HepG2 (cell line): ENCODE data around the gene WDR89. TPM values are rescaled to one million over a fixed set of nuclear protein-coding genes. Genes with fewer than 3 reads are reported as not detected.

Experiments used
- ATAC-seq: fragments of 200-7000 bp; cut with Tn5 transposase; 3 replicates; pipeline ENCODE4 v1.9.1; 2020; ENCODE audit warnings: mild to moderate bottlenecking, moderate library complexity
- BruUV-seq: library from RNA; stranded (reverse); fragments of 400-500 nt; replicated peaks from 2 replicates; lab custom pipeline; 2021; lab: Mats Ljungman, UMichigan
- CTCF ChIA-PET: fragments of 300-600 bp; formaldehyde crosslinking; extraction: SDS; loops from one replicate; lab custom pipeline; 2021; ENCODE audit warnings: low total read pairs, inconsistent platforms, low intra/inter-chr PET ratio; lab: Yijun Ruan, JAX
- POLR2A ChIA-PET: fragments of 350-600 bp; sonication (Branson Sonifier 250); formaldehyde crosslinking; loops from one replicate; lab custom pipeline; 2020; ENCODE audit warnings: antibody characterized with exemption, inconsistent platforms; lab: Yijun Ruan, JAX
- DNase-seq: peaks from one replicate; pipeline ENCODE4 v3.0.0-alpha.2; 2015; ENCODE audit warnings: low spot score
- FAIRE-seq: peaks from 3 replicates; lab custom pipeline; 2011; peaks lifted over from hg19 to GRCh38; lab: Jason Lieb, UNC
- H2AFZ ChIP-seq: one replicate; pipeline ENCODE4 v1.6.1; 2011; ENCODE audit warnings: low read length, inconsistent platforms
- H3K27ac ChIP-seq: fragments of 300-600 bp; 3 replicates; pipeline ENCODE4 v1.8.0; 2011; ENCODE audit warnings: mixed run types, mild to moderate bottlenecking, mixed read lengths, low read length, inconsistent platforms; ENCODE audit not compliant: insufficient read depth; ENCODE audit errors: extremely low read length
- H3K27me3 ChIP-seq, 2 experiments: fragments of 200-600 bp in 1 of 2; 2 replicates in 1 of 2; 3 replicates in 1 of 2; pipeline versions ENCODE4 v1.6.0 to v1.8.0; 2011; ENCODE audit warnings: low read length in 2 of 2, mild to moderate bottlenecking in 2 of 2, moderate library complexity in 2 of 2, inconsistent platforms in 1 of 2; ENCODE audit not compliant: insufficient read depth in 2 of 2, control insufficient read depth in 1 of 2
- H3K36me3 ChIP-seq, 2 experiments: fragments of 200-600 bp in 1 of 2; replicated peaks in 1 of 2; 2 replicates in 1 of 2; 3 replicates in 1 of 2; pipeline versions ENCODE4 v1.5.1 to v1.8.0; 2011; ENCODE audit warnings: low read length in 2 of 2, inconsistent platforms in 1 of 2; ENCODE audit not compliant: insufficient read depth in 2 of 2, control insufficient read depth in 1 of 2
- H3K4me1 ChIP-seq: 2 replicates; pipeline ENCODE4 v1.5.1; 2012; ENCODE audit warnings: low read length, inconsistent platforms; ENCODE audit not compliant: insufficient read depth
- H3K4me2 ChIP-seq: 2 replicates; pipeline ENCODE4 v1.6.0; 2011; ENCODE audit warnings: low read depth, low read length, inconsistent platforms
- H3K4me3 ChIP-seq, 3 experiments: fragments of 200-600 bp in 1 of 3; sonication (generic), shearing (Covaris generic) in 1 of 3; replicated peaks in 1 of 3; 2 replicates each; pipeline ENCODE4 v1.5.1; 2011 to 2016; ENCODE audit warnings: low read length in 3 of 3, inconsistent platforms in 2 of 3, low read depth in 2 of 3, mild to moderate bottlenecking in 2 of 3, control low read depth in 1 of 3, mixed read lengths in 1 of 3; ENCODE audit not compliant: insufficient read depth in 1 of 3
- H3K79me2 ChIP-seq: one replicate; pipeline ENCODE4 v1.6.1; 2011; ENCODE audit warnings: low read length, inconsistent platforms; ENCODE audit not compliant: insufficient read depth
- H3K9ac ChIP-seq: 2 replicates; pipeline ENCODE4 v1.6.0; 2011; ENCODE audit warnings: mild to moderate bottlenecking, low read depth, low read length, inconsistent platforms; ENCODE audit not compliant: insufficient read depth
- H3K9me3 ChIP-seq: 2 replicates; pipeline ENCODE4 v1.5.1; 2012; ENCODE audit warnings: mild to moderate bottlenecking, low read length
- H4K20me1 ChIP-seq: 2 replicates; pipeline ENCODE4 v1.6.0; 2011; ENCODE audit warnings: inconsistent platforms, mild to moderate bottlenecking, low read length, moderate library complexity; ENCODE audit not compliant: insufficient read depth
- ATM ChIP-seq: fragments of 450-650 bp; IDR thresholded peaks from 2 replicates; pipeline ENCODE4 v1.7.1; 2017; ENCODE audit warnings: mild to moderate bottlenecking, borderline replicate concordance
- CEBPG ChIP-seq: IDR thresholded peaks from 2 replicates; pipeline ENCODE4 v1.6.1; 2016
- CENPBD1 ChIP-seq: sonication (generic); formaldehyde crosslinking; IDR thresholded peaks from 2 replicates; pipeline ENCODE4 v1.8.0; 2022; ENCODE audit warnings: missing genetic modification reagents, low read depth, mild to moderate bottlenecking, borderline replicate concordance
- HOXA7 ChIP-seq: sonication (generic); formaldehyde crosslinking; IDR thresholded peaks from 2 replicates; pipeline ENCODE4 v1.8.1; 2022; ENCODE audit warnings: mild to moderate bottlenecking, missing genetic modification reagents, moderate library complexity
- KDM1A ChIP-seq: IDR thresholded peaks from 2 replicates; pipeline ENCODE4 v1.6.1; 2016; ENCODE audit warnings: missing compliant biosample characterization
- ZBTB20 ChIP-seq: sonication (generic); formaldehyde crosslinking; IDR thresholded peaks from 2 replicates; pipeline ENCODE4 v1.8.1; 2023; ENCODE audit warnings: missing genetic modification reagents, low read depth, mild to moderate bottlenecking, borderline replicate concordance
- ZNF251 ChIP-seq: sonication (generic); formaldehyde crosslinking; IDR thresholded peaks from 2 replicates; pipeline ENCODE4 v1.9.0; 2021; ENCODE audit warnings: mild to moderate bottlenecking, missing genetic modification reagents
- ZNF780A ChIP-seq: sonication (generic); formaldehyde crosslinking; IDR thresholded peaks from 2 replicates; pipeline ENCODE4 v1.8.0; 2022; ENCODE audit warnings: mild to moderate bottlenecking, missing genetic modification reagents, moderate library complexity
- ZNF839 ChIP-seq: sonication (generic); formaldehyde crosslinking; IDR thresholded peaks from 2 replicates; pipeline ENCODE4 v1.4.0; 2020; ENCODE audit warnings: missing genetic modification reagents, mild to moderate bottlenecking, borderline replicate concordance
- WGBS: methylation state at CpG from one replicate; pipeline ENCODE4 v1.1.6; 2017; ENCODE audit warnings: low lambda C conversion rate; 5-methylcytosine and 5-hydroxymethylcytosine counted together
- in situ Hi-C: cut with HindIII; loops from 2 replicates; pipeline ENCODE4 v1.10.0; 2017; ENCODE audit warnings: low pct_unique_long_range_greater_than_20kb; ENCODE audit not compliant: extremely low pct_ligation_motif_present
- intact Hi-C: fragments of 100-400 bp; cut with micrococcal nuclease; formaldehyde crosslinking; loops from one replicate; pipeline ENCODE4 v1.10.0; 2022; ENCODE audit not compliant: unreplicated experiment
- polyA plus RNA-seq, 8 experiments: library from polyadenylated mRNA; depleted of rRNA in 3 of 8; stranded (reverse) in 7 of 8; unstranded in 1 of 8; fragments of >200 nt; fragmentation: Illumina TruSeq in 4 of 8; extraction: Trizol in 4 of 8; gene quantifications; 2 replicates each; pipeline versions ENCODE4 v1.2.1 to v1.2.3, GENCODE V29; 2011 to 2016; ENCODE audit warnings: low read depth in 4 of 8, missing spikeins in 1 of 8, mixed read lengths in 1 of 8; ENCODE audit not compliant: insufficient read depth in 1 of 8
- total RNA-seq, 5 experiments: library from RNA; depleted of rRNA; stranded (reverse); fragments of >200 nt; fragmentation: Illumina TruSeq; extraction: Trizol; gene quantifications; 2 replicates each; pipeline ENCODE4 v1.2.3, GENCODE V29; 2016; ENCODE audit warnings: low read depth in 1 of 5
- TF ChIP-seq, protein P1 (sequence below): sonication (generic); formaldehyde crosslinking; IDR thresholded peaks from 2 replicates; pipeline ENCODE4 v1.4.0; 2020; ENCODE audit warnings: missing genetic modification reagents, borderline replicate concordance

Gene WDR89
- total and polyA plus RNA-seq, 2 of the 13 experiments (the other 11 are each of a cell fraction or from before 2014, with no cell fraction given): 5.2 to 20.1 TPM

DNA sequence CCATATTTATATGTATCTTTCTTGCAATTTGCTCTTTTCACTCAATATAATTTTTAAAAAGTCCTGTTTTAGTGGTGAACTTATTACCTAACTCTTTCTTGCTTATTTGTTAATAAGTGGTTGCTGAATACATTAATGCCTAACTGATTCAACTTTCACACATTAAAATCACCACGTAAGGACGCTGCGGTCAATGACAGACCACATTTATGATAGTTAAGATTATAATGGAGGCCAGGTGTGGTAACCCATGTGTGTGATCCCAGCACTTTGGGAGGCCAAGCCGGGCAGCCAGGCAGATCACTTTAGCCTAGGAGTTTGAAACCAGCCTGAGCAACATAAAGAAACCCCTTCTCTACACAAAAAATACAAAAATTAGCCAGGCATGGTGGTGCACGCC is 37.0 kb downstream of the WDR89 start (continued):
- TF ChIP-seq HOXA7 (CRISPR knock-in tag): no peak
- TF ChIP-seq CEBPG: no peak
- no peak for TF ChIP-seq CENPBD1

DNA sequence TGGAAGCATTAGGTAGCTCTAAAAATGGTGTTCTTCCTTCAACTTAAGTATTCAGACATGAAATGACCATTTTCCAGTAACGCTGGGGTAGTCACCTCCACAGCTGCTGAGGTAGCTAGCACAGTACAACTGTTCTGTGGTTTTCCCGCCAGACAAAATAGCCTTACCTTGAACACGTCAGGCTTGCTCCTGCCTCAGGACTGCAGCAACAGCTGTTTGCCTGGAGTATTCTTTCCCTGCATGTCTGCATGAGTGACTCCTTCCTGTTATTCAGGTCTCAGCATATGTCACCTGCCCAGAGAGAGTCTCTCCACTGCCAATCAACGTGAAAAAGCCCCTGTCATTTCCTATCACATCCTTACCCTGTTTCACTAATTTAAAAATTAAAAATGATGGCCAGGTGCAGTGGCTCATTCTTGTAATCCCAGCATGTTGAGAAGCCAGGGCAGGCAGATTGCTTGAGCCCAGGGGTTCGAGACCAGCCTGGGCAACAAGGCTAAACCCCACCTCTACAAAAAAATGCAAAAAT is 37.9 kb downstream of the WDR89 start:
- no peak for DNase-seq
- H3K79me2 ChIP-seq: no peaks in the 10 kb centered on the region
- no peak overlapping the region for H3K9ac ChIP-seq
- TF ChIP-seq ZNF839 (CRISPR knock-in tag): no peak
- no peak for TF ChIP-seq ATM
- TF ChIP-seq KDM1A (CRISPR knock-in tag): no peak
- no peak for TF ChIP-seq ZNF780A
- TF ChIP-seq ZNF251: no peak
- TF ChIP-seq, protein P1, sequence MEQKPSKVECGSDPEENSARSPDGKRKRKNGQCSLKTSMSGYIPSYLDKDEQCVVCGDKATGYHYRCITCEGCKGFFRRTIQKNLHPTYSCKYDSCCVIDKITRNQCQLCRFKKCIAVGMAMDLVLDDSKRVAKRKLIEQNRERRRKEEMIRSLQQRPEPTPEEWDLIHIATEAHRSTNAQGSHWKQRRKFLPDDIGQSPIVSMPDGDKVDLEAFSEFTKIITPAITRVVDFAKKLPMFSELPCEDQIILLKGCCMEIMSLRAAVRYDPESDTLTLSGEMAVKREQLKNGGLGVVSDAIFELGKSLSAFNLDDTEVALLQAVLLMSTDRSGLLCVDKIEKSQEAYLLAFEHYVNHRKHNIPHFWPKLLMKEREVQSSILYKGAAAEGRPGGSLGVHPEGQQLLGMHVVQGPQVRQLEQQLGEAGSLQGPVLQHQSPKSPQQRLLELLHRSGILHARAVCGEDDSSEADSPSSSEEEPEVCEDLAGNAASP (CRISPR knock-in tag): no peak
- TF ChIP-seq ZBTB20: no peak
- CTCF ChIA-PET: no interaction called here
- BruUV-seq: no TSS peak
- FAIRE-seq: no peak
- no peaks in the 10 kb centered on the region for H3K4me1 ChIP-seq
- peaks cover 5 to 36% of the 10 kb centered on the region in 2 experiments for H3K36me3 ChIP-seq
- H3K4me3 ChIP-seq: no peak overlapping the region
- in situ Hi-C loops: no loop called here
- WGBS: 100% methylated on average over 3 of the region's 5 CpGs
- H3K27me3 ChIP-seq: no peaks in the 10 kb centered on the region
- H3K27ac ChIP-seq: no peak overlapping the region
- POLR2A ChIA-PET: no interaction called here
- H3K4me2 ChIP-seq: no peak overlapping the region
- no peak for ATAC-seq
- H4K20me1 ChIP-seq: no peaks in the 10 kb centered on the region
- no peaks in the 10 kb centered on the region for H3K9me3 ChIP-seq
- intact Hi-C loops: no loop called here
- H2AFZ ChIP-seq: no peak overlapping the region
